ENCODE data around the gene SUMO4.

SUMO4 gene

GRCh38 chr6:149400050-149400449 is at the start of gene SUMO4:
Gene SUMO4 (plus strand): TSS chr6:149400262. CDS start chr6:149400392, 130 bp downstream.
- no peak for DNase-seq

GRCh38 chr6:149354009-149354408 is 46.1 kb upstream of the SUMO4 start:
- no peak for DNase-seq

DNA sequence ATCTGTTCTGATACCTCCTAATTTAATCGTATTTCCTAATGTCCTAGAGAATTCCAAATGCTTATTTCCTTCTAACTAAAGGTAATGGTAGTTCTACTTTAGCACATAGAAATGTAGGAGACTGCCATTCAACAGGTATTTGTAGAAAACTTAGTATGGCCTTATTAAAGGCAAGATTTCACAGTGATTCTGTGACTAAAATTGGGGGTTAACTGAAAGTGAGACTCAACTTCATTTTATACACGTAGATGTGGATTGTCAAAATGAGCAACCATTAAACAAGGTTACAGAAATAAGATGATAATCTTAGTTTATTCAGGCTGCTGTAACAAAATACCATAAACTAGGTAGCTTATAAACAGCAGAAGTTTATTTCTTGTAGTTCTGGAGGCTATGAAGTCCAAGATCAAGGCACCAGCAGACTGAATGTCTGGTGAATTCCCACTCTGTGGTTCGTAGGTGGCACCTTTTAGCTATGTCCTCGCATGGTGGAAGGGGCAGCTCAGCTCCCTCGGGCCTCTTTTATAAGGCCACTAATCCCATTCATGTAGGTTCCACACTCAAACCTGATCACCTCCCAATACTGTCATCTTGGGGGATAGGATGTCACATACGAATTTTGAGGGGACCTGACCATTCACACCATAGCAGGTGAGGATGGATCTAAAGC is 43.8 kb upstream of the SUMO4 start:
- DNase-seq, result no peak

DNA sequence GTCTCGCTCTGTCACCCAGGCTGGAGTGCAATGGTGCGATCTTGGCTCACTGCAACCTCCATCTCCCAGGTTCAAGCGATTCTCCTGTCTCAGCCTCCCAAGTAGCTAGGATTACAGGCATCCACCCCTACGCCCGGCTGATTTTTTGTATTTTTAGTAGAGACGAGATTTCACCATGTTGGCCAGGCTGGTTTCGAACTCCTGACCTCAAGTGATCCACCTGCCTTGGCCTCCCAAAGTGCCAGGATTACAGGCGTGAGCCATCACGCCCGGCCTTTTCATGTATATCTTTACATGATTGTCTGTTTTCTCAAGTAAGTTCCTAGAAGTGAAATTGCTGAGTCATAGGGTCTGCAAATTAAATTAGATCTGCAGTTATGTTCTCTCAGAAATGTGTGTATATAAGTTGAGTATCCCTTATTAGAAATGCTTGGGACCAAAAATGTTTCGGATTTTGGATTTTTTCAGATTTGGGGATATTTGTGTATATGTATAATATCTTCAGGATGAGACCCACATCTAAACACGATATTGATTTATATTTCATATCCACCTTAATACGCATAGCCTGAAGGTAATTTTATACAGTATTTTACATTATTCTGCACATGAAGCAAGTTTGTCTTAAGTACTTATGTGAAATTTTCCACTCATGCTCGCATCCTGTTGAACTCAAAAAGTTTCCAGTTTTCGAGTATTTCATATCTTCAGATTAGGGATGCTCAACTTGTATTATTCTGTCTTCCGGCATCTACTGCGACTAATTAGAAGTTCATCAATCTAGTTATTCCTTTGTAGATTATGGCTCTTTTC is 42.1 kb upstream of the SUMO4 start:
- no peak for DNase-seq

DNA sequence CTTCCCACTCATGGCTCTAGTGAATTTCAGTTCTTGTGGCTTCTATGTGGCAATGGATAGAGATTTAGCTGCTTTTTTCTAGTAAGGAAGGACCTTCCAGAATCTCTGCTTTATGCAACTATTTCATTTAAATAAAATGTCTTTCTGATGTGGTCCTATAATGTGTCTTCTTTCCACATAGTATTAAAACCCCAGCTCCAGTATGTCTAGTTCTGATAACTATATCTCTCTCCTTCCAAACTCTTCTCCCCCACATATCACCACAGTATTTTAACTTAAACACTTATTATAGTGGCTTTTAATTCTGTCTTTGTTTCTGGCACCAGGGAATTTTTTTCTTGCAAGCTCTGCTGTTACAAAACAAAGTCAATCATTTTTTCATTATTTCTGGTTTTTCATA is 40.6 kb upstream of the SUMO4 start:
- no peak for DNase-seq

- DNase-seq, result no peak
Observed at GRCh38 chr6:149360536-149360935, 39.5 kb upstream of the SUMO4 start.

DNA sequence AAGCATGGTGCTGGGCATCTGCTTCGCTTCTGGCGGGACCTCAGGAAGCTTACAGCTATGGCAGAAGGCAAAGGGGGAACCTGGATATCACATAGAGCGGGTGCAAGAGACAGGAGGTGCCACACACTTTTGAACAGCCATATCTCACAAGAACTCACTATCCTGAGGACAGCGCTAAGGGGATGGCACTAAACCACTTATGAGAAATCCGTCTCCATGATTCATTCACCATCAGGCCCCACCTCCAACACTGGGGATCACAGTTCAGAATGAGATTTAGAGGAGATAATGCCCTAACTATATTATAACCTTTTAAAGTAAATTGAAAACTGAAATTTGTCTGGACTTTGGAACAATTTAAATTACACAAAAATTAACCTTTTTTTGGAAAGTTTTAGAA is 37.8 kb upstream of the SUMO4 start:
- DNase-seq, result no peak

GRCh38 chr6:149363154-149363553 is 36.9 kb upstream of the SUMO4 start:
- DNase-seq, result no peak

DNA sequence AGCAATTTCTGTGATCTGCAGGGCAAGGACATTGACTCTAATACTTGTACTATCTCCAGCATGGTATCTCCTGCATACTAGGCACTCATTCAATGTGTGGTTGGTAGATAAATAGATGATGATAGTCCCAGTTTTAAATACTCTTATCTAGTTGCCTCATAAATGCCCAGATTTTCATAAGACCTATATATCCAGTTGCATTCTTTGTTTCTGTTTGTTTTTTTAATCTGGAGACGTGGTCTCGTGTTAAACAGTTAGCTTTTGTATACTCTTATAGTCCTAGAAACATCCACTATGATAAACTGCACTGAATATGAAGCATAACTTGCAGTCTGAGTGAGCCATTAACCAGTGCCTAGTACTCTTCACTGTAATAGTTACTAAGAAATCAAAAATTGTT is 35.5 kb upstream of the SUMO4 start:
- no peak for DNase-seq

GRCh38 chr6:149365197-149365596 is 34.9 kb upstream of the SUMO4 start:
- DNase-seq, result no peak

DNA sequence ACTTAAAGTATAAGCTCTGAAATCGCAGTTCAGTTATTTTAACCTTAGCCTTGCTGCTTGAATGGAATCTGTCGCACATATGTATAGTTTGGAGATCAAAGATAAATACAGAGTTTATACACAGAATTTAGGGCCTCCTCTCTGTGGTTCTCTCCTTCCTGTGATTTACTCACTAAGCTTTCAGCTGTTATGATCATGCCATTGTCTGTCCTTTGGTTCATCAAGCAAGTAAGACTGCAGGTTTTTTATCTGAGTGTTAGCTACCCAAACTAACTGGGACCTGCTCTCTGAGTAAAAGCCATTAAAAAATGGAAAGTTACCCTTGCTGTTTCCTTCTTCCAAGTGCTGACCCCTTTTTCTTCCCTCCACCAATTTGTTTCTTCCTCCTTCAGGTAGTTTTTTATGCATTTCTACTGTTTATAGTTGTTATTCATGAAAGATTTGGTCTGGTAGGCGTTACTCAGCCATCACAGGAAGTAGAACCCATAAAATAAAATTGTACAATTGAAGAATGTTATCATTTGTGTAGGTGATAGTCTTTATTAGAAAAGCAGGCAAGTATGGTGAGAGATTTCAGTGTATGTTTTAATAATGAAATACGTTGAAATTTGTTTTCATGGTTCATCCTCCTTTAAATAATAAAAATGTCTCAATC is 33.7 kb upstream of the SUMO4 start:
- DNase-seq, result no peak

- no peak for DNase-seq
Observed at GRCh38 chr6:149368065-149368464, 32.0 kb upstream of the SUMO4 start.

DNA sequence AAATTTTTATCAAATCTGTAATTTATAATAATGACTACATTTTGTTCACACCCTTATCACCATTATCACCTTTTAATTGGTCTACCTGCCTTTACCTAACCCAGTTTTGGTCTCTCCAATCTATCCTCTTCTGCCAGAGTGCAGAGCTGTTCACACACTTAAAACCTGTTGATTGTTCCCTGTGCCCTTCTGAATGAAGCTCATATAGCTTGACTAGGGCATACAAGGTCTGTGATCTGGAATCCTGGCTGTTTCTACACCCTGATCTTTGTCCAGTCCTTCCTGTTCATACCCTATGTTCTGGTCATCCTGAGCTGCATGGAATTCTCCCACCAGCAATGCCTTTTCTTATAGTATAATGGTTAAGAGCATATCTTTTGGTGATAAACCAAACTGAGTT is 28.9 kb upstream of the SUMO4 start:
- no peak for DNase-seq

DNA sequence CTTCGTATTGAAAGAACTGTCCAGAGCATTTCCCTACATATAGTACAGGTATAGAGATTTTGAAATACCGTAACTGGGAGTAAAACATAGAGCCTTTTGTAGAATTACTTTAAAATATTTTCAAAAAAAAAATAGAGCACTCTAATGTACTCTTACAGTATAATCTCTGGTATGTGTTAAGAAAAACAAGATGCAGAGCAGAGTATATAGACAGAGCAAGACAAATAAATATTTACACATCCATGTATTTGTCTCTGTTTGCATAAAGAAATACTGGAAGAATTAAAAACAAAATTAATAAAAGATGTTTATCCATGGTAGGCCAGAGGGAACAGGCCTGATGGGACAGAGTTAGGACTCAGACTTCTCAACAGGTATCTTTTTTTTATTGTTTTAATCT is 28.0 kb upstream of the SUMO4 start:
- no peak for DNase-seq

DNA sequence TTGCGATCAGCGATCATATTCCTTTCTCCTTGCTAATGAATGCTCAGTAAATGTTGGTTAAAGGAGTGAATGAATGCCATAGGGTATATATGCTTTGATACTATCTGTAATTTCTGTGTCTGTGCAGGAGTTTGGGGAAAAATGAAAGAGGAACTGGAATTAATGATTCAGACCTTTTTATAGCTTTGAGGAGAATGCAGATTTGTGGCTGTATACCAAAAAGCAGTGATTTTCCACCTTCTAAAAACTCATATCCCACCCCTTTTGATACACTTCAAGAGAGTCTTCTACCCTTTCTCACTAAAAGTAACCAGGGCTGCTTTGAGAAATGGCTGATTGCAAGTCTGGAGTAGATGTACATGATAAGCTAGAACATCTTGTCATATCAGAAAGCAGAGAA is 26.6 kb upstream of the SUMO4 start:
- DNase-seq, result no peak

DNA sequence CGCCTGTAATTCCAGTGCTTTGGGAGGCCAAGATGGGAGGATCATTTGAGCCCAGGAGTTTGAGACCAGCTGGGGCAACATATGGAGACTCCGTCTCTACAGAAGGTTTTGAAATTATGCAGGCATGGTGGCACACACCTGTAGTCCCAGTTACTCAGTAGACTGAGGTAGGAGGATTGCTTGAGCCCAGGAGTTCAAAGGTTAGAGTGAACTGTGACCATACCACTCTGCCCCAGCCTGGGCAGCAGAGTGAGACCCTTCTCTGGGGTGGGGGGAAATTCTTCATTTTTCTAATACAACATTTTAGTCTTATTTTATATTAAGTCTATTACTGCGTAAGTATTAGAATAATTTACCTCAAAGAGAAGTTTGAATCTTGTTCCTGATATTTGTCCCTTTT is 20.1 kb upstream of the SUMO4 start:
- DNase-seq, result no peak

DNA sequence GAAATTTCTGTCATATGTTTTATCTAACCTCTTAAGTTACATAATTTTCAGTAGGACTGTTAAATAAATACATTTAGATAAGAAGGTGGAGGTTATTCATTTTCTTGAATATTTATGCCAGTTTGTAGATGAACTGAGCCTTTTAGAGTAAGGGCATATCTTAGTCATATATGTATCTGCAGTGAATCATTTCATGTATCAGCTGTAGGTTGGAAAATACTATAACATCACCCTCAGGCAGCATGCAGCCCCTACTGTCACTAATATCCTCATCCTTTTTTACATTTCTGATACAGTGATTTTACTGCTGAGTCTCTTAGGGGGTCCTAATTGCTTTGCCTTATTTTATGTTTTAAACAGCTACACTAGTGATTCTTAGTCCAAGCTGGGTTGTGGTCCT is 19.5 kb upstream of the SUMO4 start:
- DNase-seq, result no peak

DNA sequence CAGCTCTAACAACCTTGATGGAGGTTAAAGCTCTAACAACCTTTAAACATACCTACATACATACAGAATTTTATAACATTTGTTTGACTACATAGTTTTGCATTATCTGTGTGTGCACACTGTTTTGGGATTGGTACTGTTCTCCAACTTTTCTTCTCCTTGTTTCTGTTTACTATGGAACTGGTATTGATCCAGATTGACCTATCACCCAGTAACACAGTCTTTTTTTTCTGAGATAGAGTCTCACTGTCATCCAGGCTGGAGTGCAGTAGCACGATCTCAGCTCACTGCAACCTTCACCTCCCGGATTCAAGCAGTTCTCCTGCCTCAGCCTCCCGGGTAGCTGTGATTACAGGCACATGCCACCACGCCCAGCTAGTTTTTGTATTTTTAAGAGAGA is 16.7 kb upstream of the SUMO4 start:
- no peak for DNase-seq

DNA sequence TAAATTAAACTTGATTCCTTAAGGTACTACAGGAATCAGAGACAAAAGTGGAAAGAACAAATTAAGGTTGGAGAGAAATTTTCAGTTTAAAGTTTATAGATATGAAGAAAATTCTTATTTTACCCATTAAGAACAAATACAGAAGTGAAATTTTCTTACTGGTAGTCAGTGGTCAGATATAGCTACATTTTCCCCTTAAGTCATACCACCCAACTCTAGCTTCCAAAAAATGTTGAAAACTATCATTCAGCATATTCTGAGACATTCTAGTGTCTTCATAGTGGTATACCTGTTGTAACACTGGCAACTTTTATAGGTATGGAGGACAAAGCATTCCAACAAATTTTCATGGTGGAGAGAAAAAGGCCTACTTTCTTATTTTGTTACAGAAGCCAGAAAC is 15.6 kb upstream of the SUMO4 start:
- no peak for DNase-seq

DNA sequence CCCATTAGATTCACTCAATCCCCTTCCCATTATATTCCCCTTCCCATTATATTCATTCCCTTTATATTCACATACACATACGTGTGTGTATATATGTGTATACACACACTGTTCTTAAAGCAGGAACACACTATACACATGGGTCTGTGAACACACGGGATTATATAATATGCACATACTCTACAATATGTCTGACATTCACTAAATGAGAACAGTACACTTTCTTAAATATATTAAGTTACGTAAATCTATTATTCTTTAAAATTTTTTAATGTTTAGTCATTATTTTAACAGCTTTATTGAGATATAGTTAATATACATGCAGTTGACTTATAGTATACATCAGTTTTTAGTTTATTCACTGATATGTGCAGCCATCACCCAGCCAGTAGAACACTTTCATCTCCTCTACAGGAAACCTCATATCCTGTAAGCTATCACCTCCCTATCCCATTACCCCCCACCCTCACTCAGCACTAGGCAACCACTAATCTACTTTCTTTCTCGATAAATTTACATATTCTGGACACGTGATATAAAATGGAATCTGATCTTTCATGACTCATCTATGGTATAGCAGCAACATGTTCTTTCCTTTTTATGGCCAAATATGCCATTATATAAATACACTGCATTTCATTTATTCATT is 13.9 kb upstream of the SUMO4 start:
- DNase-seq, result no peak

DNA sequence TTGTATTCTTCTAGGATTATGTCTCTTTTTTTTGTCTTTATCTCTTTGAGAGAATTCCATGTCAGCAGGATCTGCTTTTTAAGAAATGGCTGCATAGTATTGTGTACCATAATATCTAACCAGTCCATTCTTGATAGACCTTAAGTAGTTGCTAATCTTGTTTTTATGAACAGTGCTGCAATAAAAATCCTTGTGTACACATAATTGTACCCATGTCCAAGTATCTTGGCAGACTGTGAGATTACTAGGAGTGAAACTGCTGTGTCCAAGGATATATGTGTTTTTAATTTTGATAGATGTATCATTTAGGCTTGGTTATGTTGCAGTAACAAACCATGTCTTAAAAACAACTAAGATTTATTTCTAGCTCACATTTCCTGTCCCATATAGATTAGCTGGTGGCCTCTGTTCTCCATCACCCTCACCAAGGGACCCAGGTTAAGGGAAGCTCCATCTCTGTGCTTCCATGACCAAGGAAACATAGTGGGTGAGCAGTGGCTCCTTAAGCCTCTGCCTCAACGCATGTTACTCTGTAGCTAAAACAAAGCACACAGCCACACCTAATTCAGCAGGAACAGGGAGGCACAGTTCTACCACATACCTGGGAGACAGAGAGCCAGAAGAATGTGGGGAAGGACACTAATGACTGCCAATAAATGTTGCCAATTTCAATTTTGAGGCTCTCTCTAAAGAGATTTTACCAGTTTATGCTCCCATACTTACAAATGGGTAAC is 12.1 kb upstream of the SUMO4 start:
- no peak for DNase-seq

DNA sequence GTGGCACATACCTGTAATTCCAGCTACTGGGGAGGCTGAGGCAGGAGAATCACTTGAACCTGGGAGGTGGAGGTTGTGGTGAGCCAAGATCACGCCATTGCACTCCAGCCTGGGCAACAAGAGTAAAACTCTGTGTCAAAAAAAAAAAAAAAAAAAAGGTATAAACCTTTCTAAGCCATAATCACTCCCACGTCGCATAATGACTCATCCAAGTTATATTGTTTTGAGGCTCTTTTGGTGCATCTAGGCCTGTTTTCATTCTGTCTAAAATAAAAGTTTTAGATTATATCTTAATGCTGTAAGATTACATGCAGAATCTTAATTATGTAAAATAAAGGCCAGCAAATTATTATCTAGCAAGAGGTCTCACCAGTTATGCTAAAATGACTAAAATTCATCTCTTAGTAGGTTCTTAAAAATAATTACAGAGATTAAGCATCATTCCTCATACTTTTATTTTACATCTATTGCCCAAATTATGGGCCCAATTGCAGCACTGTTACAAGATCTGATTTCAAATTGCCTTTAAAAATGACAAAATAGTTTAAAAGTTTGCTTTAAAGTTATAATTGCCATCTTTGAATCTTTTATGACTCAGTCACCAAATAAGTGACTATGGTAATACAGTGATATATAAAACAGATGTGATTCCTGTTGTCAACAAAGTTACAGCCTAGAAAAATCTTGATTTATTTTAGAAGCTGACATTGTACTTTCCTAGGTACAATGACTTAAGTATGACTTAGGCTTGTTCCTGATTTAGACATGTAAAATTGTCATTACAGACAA is 10.4 kb upstream of the SUMO4 start:
- DNase-seq, result no peak

Measured in activated CD8-positive, alpha-beta memory T cell treated with anti-CD3 and anti-CD28 coated beads, Interleukin-2, amount 50 U/mL, for 48 hours (primary cell).